Panc1 (cell line): ENCODE results near the gene VARS2. TPM values are rescaled to one million over a fixed set of nuclear protein-coding genes. Genes with fewer than 3 reads are reported as not detected.

Experiments
- ATAC-seq: fragments of 200-7000 bp; cut with Tn5 transposase; 2 replicates; pipeline ENCODE4 v1.9.1; 2020; ENCODE audit warnings: mild to moderate bottlenecking, moderate library complexity
- BruUV-seq: library from RNA; stranded (reverse); fragments of 400-500 nt; replicated peaks from 2 replicates; lab custom pipeline; 2021; lab: Mats Ljungman, UMichigan
- CTCF ChIA-PET: fragments of 300-600 bp; sonication (Branson Sonifier 250); formaldehyde crosslinking; loops from one replicate; lab custom pipeline; 2022; ENCODE audit warnings: antibody characterized with exemption; lab: Charles Lee
- POLR2A ChIA-PET: fragments of 300-600 bp; sonication (Branson Sonifier 250); formaldehyde crosslinking; loops from one replicate; lab custom pipeline; 2022; ENCODE audit warnings: antibody characterized with exemption; lab: Charles Lee
- DNase-seq: peaks from one replicate; pipeline ENCODE4 v3.0.0-alpha.2; 2010; ENCODE audit warnings: low read depth, low spot score
- H3K27ac ChIP-seq: 2 replicates; pipeline ENCODE4 v1.5.1; 2011; ENCODE audit warnings: mild to moderate bottlenecking, low read length, inconsistent platforms
- H3K27me3 ChIP-seq: fragments of 200-500 bp; sonication (Bioruptor generic); 2 replicates; pipeline ENCODE4 v1.6.0; 2014; ENCODE audit warnings: low read length, inconsistent platforms; ENCODE audit not compliant: control insufficient read depth, insufficient read depth
- H3K36me3 ChIP-seq: fragments of 200-500 bp; sonication (Bioruptor generic); 2 replicates; pipeline ENCODE4 v1.5.1; 2014; ENCODE audit warnings: inconsistent platforms, mild to moderate bottlenecking, low read length, moderate library complexity; ENCODE audit not compliant: control insufficient read depth, insufficient read depth
- H3K4me1 ChIP-seq: 2 replicates; pipeline ENCODE4 v1.5.1; 2011; ENCODE audit warnings: inconsistent platforms, mild to moderate bottlenecking, low read length, moderate library complexity; ENCODE audit not compliant: control insufficient read depth, insufficient read depth
- H3K4me3 ChIP-seq, 2 experiments: 2 replicates each; pipeline ENCODE4 v1.5.1; 2011 to 2012; ENCODE audit warnings: low read depth in 2 of 2, low read length in 2 of 2, mild to moderate bottlenecking in 2 of 2, inconsistent platforms in 1 of 2, moderate library complexity in 1 of 2
- H3K9me3 ChIP-seq: fragments of 200-500 bp; sonication (Bioruptor generic); 2 replicates; pipeline ENCODE4 v1.5.1; 2014; ENCODE audit warnings: low read depth, mild to moderate bottlenecking, inconsistent platforms, low read length, moderate library complexity; ENCODE audit not compliant: control insufficient read depth, insufficient read depth
- CTCF ChIP-seq: fragments of 450-650 bp; IDR thresholded peaks from 2 replicates; pipeline ENCODE4 v1.5.1; 2017; ENCODE audit warnings: mild to moderate bottlenecking
- POLR2AphosphoS5 ChIP-seq: IDR thresholded peaks from 2 replicates; pipeline ENCODE4 v1.6.1; 2012; ENCODE audit warnings: mild to moderate bottlenecking, low read depth, low read length, moderate library complexity
- SIN3A ChIP-seq: IDR thresholded peaks from 2 replicates; pipeline ENCODE4 v1.6.1; 2012; ENCODE audit warnings: low read depth, mild to moderate bottlenecking, low read length, moderate library complexity, borderline replicate concordance; ENCODE audit not compliant: insufficient read depth
- TCF7L2 ChIP-seq: IDR thresholded peaks from 2 replicates; pipeline ENCODE4 v1.6.1; 2011; ENCODE audit warnings: mild to moderate bottlenecking, low read depth, low read length, inconsistent platforms
- in situ Hi-C: cut with HindIII; loops from 2 replicates; pipeline ENCODE4 v1.10.0; 2016; ENCODE audit warnings: low sequenced_read_pairs, low pct_unique_long_range_greater_than_20kb
- intact Hi-C: fragments of 100-400 bp; cut with micrococcal nuclease; formaldehyde crosslinking; loops from one replicate; pipeline ENCODE4 v1.10.0; 2022; ENCODE audit not compliant: unreplicated experiment
- total RNA-seq: library from RNA; stranded (reverse); gene quantifications from one replicate; pipeline ENCODE4 v1.2.1, GENCODE V29; 2021; ENCODE audit not compliant: unreplicated experiment
- TF ChIP-seq, protein P1 (sequence below), 2 experiments: IDR thresholded peaks; 2 replicates each; pipeline ENCODE4 v1.6.1; 2011 to 2012; ENCODE audit warnings: low read depth in 2 of 2, control low read depth in 1 of 2, low read length in 1 of 2, mild to moderate bottlenecking in 1 of 2, moderate library complexity in 1 of 2; ENCODE audit not compliant: insufficient read depth in 1 of 2

VARS2 gene
- total RNA-seq, 1 experiment from 2014 or later, result 42.7 TPM

- intact Hi-C loops, result loop anchor here (2.0 kb wide), 1 partner anchor 156 kb away; no protein-coding TSS in a partner anchor
- no peaks in the 10 kb centered on the region for H3K27me3 ChIP-seq
- peak overlapping the region; percentile 92 for H3K27ac ChIP-seq
- H3K4me1 ChIP-seq, result peaks cover 14% of the 10 kb centered on the region
- TF ChIP-seq POLR2AphosphoS5 (no peak), SIN3A (no peak), CTCF (no peak), TCF7L2 (no peak)
- TF ChIP-seq, protein P1, sequence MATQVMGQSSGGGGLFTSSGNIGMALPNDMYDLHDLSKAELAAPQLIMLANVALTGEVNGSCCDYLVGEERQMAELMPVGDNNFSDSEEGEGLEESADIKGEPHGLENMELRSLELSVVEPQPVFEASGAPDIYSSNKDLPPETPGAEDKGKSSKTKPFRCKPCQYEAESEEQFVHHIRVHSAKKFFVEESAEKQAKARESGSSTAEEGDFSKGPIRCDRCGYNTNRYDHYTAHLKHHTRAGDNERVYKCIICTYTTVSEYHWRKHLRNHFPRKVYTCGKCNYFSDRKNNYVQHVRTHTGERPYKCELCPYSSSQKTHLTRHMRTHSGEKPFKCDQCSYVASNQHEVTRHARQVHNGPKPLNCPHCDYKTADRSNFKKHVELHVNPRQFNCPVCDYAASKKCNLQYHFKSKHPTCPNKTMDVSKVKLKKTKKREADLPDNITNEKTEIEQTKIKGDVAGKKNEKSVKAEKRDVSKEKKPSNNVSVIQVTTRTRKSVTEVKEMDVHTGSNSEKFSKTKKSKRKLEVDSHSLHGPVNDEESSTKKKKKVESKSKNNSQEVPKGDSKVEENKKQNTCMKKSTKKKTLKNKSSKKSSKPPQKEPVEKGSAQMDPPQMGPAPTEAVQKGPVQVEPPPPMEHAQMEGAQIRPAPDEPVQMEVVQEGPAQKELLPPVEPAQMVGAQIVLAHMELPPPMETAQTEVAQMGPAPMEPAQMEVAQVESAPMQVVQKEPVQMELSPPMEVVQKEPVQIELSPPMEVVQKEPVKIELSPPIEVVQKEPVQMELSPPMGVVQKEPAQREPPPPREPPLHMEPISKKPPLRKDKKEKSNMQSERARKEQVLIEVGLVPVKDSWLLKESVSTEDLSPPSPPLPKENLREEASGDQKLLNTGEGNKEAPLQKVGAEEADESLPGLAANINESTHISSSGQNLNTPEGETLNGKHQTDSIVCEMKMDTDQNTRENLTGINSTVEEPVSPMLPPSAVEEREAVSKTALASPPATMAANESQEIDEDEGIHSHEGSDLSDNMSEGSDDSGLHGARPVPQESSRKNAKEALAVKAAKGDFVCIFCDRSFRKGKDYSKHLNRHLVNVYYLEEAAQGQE (IDR thresholded peaks at IDR 0.05; ENCODE audit: insufficient read depth in 1 of 2, low read depth in 2 of 2, low read length in 1 of 2), result no peak
- H3K36me3 ChIP-seq, result no peaks in the 10 kb centered on the region; the same call in 1 of the 2 replicates
- ATAC-seq, result 0 out of 2 replicates have a peak, but pooled peaks have one; percentile 0
- in situ Hi-C loops, result no loop called here
- H3K4me3 ChIP-seq, result peak overlapping the region; percentile 66 to 89
- ChIA-PET POLR2A (interaction anchor here (0.6 kb wide), 1 partner anchor 29 kb away, joined by 3 read pairs; no protein-coding TSS in a partner anchor), CTCF (interaction anchor here (1.1 to 1.6 kb wide), 4 partner anchors 154 to 172 kb away, joined by 3 to 15 read pairs (median 6); no protein-coding TSS in a partner anchor)
- no peak for DNase-seq
- no peaks in the 10 kb centered on the region for H3K9me3 ChIP-seq
- no TSS peak for BruUV-seq
Observed at GRCh38 chr6:30914854-30915590, 984 bp downstream of the VARS2 start.

GRCh38 chr6:30915591-30915946 is 1.5 kb downstream of the VARS2 start:
- BruUV-seq, result no TSS peak
- Histone ChIP-seq H3K9me3 (no peaks in the 10 kb centered on the region), H3K27ac (peak overlapping the region; percentile 92; the same call in 1 of the 2 replicates), H3K4me1 (peaks cover 14% of the 10 kb centered on the region), H3K4me3 (peak overlapping the region in 1 of 2 experiments; percentile 7; a peak in 1 of 4 replicates), H3K27me3 (no peaks in the 10 kb centered on the region), H3K36me3 (no peaks in the 10 kb centered on the region; the same call in 1 of the 2 replicates)
- intact Hi-C loops, result loop anchor here (2.0 kb wide), 1 partner anchor 155 kb away; no protein-coding TSS in a partner anchor
- no peak; the same call in 1 of the 2 replicates for TF ChIP-seq CTCF
- no peak for TF ChIP-seq TCF7L2
- no peak for TF ChIP-seq POLR2AphosphoS5
- TF ChIP-seq, protein P1 (IDR thresholded peaks at IDR 0.05; ENCODE audit: insufficient read depth in 1 of 2, low read depth in 2 of 2, low read length in 1 of 2), result no peak
- no peak for TF ChIP-seq SIN3A
- ATAC-seq (peak; percentile 29; the same call in 1 of the 2 replicates), DNase-seq (no peak)
- in situ Hi-C loops, result no loop called here
- ChIA-PET CTCF (interaction anchor here (0.5 to 1.6 kb wide), 5 partner anchors 154 to 372 kb away, joined by 3 to 15 read pairs (median 5); no protein-coding TSS in a partner anchor), POLR2A (no interaction called here)
